Type B pancreatic cell (in vitro differentiated cells): Measurements from ENCODE around the gene PTPRM. TPM values are rescaled to one million over a fixed set of nuclear protein-coding genes. Genes with fewer than 3 reads are reported as not detected.
A peak's percentile ranks its signal among the peaks of the same experiment; 100 is the strongest.
"Not testable (repeated sequence)": the region's sequence is repeated elsewhere in the genome, so short reads cannot be mapped to it uniquely, and the experiment has no call there.

Experiments used
- DNase-seq: peaks from one replicate; pipeline ENCODE4 v3.0.0; 2021; ENCODE audit warnings: mixed read lengths; ENCODE audit not compliant: unreplicated experiment; ENCODE audit errors: extremely low spot score
- H3K27ac Mint-ChIP-seq: 2 replicates; pipeline ENCODE4 v1.8.0; 2021; ENCODE audit warnings: mild to moderate bottlenecking, mixed read lengths
- H3K27me3 Mint-ChIP-seq: 2 replicates; pipeline ENCODE4 v1.8.0; 2021; ENCODE audit warnings: mixed read lengths
- H3K36me3 Mint-ChIP-seq: 2 replicates; pipeline ENCODE4 v1.8.0; 2021; ENCODE audit warnings: mixed read lengths
- H3K4me1 Mint-ChIP-seq: one replicate; pipeline ENCODE4 v1.8.0; 2021; ENCODE audit warnings: mixed read lengths; ENCODE audit not compliant: unreplicated experiment
- H3K4me3 Mint-ChIP-seq: 2 replicates; pipeline ENCODE4 v1.8.0; 2021; ENCODE audit warnings: mild to moderate bottlenecking, mixed read lengths
- H3K9me3 Mint-ChIP-seq: 2 replicates; pipeline ENCODE4 v1.8.0; 2021; ENCODE audit warnings: mixed read lengths
- CTCF ChIP-seq: fragments of 200-600 bp; sonication (generic); conservative IDR thresholded peaks from 2 replicates; pipeline ENCODE4 v1.5.0; 2021; ENCODE audit warnings: antibody characterized with exemption, mild to moderate bottlenecking
- total RNA-seq: library from RNA; stranded (reverse); gene quantifications from 2 replicates; pipeline ENCODE4 v1.2.1, GENCODE V29; 2021; ENCODE audit warnings: low replicate concordance

The PTPRM gene
- total RNA-seq, 1 donor from 2014 or later: 18.6 TPM

- no peak overlapping the region for H3K27ac Mint-ChIP-seq
- no peak for TF ChIP-seq CTCF
- no peaks in the 10 kb centered on the region for H3K4me1 Mint-ChIP-seq
- DNase-seq: no peak
- peaks cover 3% of the 10 kb centered on the region for H3K27me3 Mint-ChIP-seq
- no peaks in the 10 kb centered on the region for H3K9me3 Mint-ChIP-seq
- no peaks in the 10 kb centered on the region for H3K36me3 Mint-ChIP-seq
- no peak overlapping the region for H3K4me3 Mint-ChIP-seq
These were observed 863.9 kb downstream of the PTPRM start for GRCh38 chr18:8431036-8431435.

DNA sequence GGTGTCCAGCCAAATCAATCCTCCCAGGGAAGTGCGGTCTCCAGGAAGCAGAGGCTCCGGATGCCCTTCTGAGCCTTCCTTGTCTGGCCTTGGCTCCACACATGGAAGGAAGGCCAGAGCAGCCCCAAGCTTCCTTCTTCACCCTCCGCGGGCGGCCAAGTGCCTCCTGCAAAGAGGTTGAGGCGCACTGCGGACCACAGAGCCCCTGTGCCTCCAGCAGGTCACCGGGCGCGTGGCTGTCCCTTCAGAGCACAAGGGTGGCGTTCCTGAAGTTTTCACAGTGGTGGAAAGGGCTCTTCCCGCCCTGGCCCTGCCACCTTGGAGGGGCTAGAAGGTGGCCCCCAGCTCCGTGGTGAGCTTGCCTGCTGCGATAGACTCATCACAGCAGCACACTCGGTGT is 866.2 kb downstream of the PTPRM start:
- TF ChIP-seq CTCF: no peak
- Mint-ChIP-seq H3K27me3 (peaks cover 3% of the 10 kb centered on the region), H3K36me3 (no peaks in the 10 kb centered on the region), H3K9me3 (no peaks in the 10 kb centered on the region), H3K27ac (no peak overlapping the region), H3K4me3 (no peak overlapping the region), H3K4me1 (no peaks in the 10 kb centered on the region)
- DNase-seq: no peak

GRCh38 chr18:8433771-8434170 is 866.7 kb downstream of the PTPRM start:
- no peaks in the 10 kb centered on the region for H3K9me3 Mint-ChIP-seq
- no peaks in the 10 kb centered on the region for H3K4me1 Mint-ChIP-seq
- no peak overlapping the region for H3K27ac Mint-ChIP-seq
- no peak for TF ChIP-seq CTCF
- no peak for DNase-seq
- H3K36me3 Mint-ChIP-seq: no peaks in the 10 kb centered on the region
- peaks cover 3% of the 10 kb centered on the region for H3K27me3 Mint-ChIP-seq
- H3K4me3 Mint-ChIP-seq: no peak overlapping the region

DNA sequence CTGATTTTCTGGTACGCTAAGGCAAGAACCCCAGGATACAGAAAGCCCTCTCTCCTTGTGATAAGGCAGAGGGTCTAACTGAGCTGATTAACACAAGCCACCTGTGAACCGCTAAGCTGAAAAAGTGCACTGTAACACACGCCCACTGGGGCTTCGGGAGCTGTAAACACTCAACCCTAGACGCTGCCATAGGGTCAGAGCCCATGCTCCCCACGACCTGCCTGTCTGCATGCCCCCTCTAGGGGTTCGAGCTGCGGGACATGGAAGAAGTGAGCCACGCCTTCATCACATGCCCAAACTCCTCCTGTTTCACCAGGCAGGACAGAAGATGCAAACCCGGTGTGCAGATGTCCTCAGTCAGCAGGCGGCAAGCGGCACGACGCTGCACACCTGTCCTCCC is 868.3 kb downstream of the PTPRM start:
- no peak for DNase-seq
- no peaks in the 10 kb centered on the region for H3K4me1 Mint-ChIP-seq
- H3K9me3 Mint-ChIP-seq: no peaks in the 10 kb centered on the region
- TF ChIP-seq CTCF: no peak
- no peak overlapping the region for H3K27ac Mint-ChIP-seq
- peaks cover 3% of the 10 kb centered on the region for H3K27me3 Mint-ChIP-seq
- no peak overlapping the region for H3K4me3 Mint-ChIP-seq
- no peaks in the 10 kb centered on the region for H3K36me3 Mint-ChIP-seq

DNA sequence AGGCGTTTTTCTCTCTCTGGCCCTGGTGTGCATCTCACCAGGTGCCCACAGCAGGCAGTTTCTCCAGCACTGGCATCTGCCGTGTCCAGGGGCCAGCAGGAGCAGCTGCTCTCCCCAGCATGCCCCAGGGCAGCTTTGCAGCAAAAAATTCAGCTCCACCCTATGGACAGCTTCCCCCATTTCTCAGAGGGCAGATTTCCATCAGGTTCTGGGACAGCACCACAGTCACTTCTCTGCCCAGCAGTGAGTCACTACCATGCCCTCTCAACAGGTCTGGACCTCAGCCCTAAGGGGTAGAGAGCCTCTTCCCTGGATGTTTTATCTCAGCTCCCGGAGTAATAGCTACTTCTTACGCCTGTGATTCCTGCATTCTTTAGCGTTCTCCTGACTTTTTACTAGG is 871.9 kb downstream of the PTPRM start:
- Mint-ChIP-seq H3K4me1 (no peaks in the 10 kb centered on the region), H3K9me3 (no peaks in the 10 kb centered on the region), H3K4me3 (no peak overlapping the region), H3K27me3 (no peaks in the 10 kb centered on the region), H3K36me3 (no peaks in the 10 kb centered on the region), H3K27ac (no peak overlapping the region)
- TF ChIP-seq CTCF: no peak
- DNase-seq: peak; percentile 40

DNA sequence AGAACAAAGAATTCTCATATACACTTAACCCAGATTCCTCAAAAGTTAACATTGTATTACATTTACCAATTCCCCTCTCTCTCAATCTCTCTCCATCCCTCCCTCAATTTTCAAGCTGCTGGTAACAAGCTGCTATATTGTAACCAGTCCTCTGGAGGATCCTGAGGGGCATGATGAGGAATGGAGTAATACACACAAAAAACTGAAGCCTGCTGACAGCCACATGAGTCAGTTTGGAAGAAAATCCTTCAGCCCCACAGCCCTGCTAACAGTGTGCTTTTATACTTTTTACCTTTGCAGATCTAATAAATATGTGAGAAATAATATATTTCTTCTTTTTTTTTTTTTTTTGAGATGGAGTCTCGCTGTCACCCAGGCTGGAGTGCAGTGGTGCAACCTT is 876.4 kb downstream of the PTPRM start:
- no peak for DNase-seq
- no peaks in the 10 kb centered on the region for H3K27me3 Mint-ChIP-seq
- no peak overlapping the region for H3K4me3 Mint-ChIP-seq
- H3K27ac Mint-ChIP-seq: no peak overlapping the region
- no peak for TF ChIP-seq CTCF
- no peaks in the 10 kb centered on the region for H3K4me1 Mint-ChIP-seq
- no peaks in the 10 kb centered on the region for H3K9me3 Mint-ChIP-seq
- no peaks in the 10 kb centered on the region for H3K36me3 Mint-ChIP-seq

DNA sequence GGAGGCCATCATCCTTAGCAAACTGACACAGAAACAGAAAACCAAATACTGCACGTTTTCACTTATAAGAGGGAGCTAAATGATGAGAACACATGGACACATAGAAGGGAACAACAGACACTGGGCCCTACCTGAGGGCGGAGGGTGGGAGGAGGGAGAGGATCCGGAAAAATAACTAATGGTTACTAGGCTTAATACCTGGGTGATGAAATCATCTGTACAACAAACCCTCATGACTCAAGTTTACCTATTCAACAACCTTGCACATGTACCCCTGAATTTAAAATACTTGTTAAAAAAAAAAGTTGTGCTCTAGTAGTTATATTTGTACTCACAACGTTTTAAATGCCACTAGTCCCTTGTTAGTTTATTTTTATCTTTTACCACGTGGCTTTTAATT is 879.8 kb downstream of the PTPRM start:
- H3K4me1 Mint-ChIP-seq, H3K36me3 Mint-ChIP-seq, H3K27me3 Mint-ChIP-seq, H3K27ac Mint-ChIP-seq, DNase-seq, H3K4me3 Mint-ChIP-seq, H3K9me3 Mint-ChIP-seq: not testable (repeated sequence)
